Measurements from ENCODE around the gene DENND1A.

DENND1A gene

GRCh38 chr9:123561046-123561445, 368.9 kb downstream of the DENND1A start:
- no peak overlapping the region for H3K4me3 ChIP-seq (ENCODE audit: low read length in 2 of 2)
- H3K23ac ChIP-seq (ENCODE audit: low read depth, low read length, poor library complexity): no peak overlapping the region
- H2AFZ ChIP-seq (ENCODE audit: low read length): no peak overlapping the region
- DNase-seq (ENCODE audit: low spot score): no peak
- H3K79me1 ChIP-seq (ENCODE audit: low read depth, low read length): no peaks in the 10 kb centered on the region
- no peak overlapping the region for H2BK5ac ChIP-seq (ENCODE audit: low read length)
- WGBS, 2 donors (ENCODE audit: extremely low coverage in 2 of 2, insufficient read length in 2 of 2, insufficient replicate concordance in 1 of 2): no CpG with 5 or more reads among the region's 6 CpGs
- H2AK5ac ChIP-seq (ENCODE audit: low read depth, low read length): no peak overlapping the region
- no peak overlapping the region for H3K14ac ChIP-seq (ENCODE audit: low read length)
- no peak overlapping the region for H3K27ac ChIP-seq (replicated peaks; ENCODE audit: low read length)
- H2BK12ac ChIP-seq (ENCODE audit: low read length): no peak overlapping the region
- peaks cover 3 to 7% of the 10 kb centered on the region in 2 donors for H3K4me1 ChIP-seq (ENCODE audit: control insufficient read depth in 2 of 2, insufficient read depth in 1 of 2, low read depth in 1 of 2, low read length in 2 of 2)
- H3K36me3 ChIP-seq (replicated peaks in 1 of 2; ENCODE audit: control insufficient read depth in 2 of 2, insufficient read depth in 2 of 2, low read length in 2 of 2): peaks cover 0 to 3% of the 10 kb centered on the region in 2 donors
- H4K91ac ChIP-seq (ENCODE audit: low read depth, low read length, poor library complexity): no peak overlapping the region
- no peak overlapping the region for H3K4me2 ChIP-seq (ENCODE audit: insufficient read depth, low read length, poor library complexity, severe bottlenecking)
- no peak overlapping the region for H3K4ac ChIP-seq (ENCODE audit: low read length)
- H3K9ac ChIP-seq (ENCODE audit: low read depth, low read length, poor library complexity): no peak overlapping the region
- H4K8ac ChIP-seq (ENCODE audit: low read depth, low read length): no peak overlapping the region
- H3K27me3 ChIP-seq (ENCODE audit: control insufficient read depth in 3 of 3, insufficient read depth in 3 of 3, low read depth in 1 of 3, low read length in 3 of 3): no peaks in the 10 kb centered on the region
- no peak overlapping the region for H3K18ac ChIP-seq (ENCODE audit: low read length)
- H3K9me3 ChIP-seq (replicated peaks in 1 of 2; ENCODE audit: control insufficient read depth in 2 of 2, insufficient read depth in 1 of 2, low read depth in 1 of 2, low read length in 2 of 2): no peaks in the 10 kb centered on the region
- H2BK15ac ChIP-seq (ENCODE audit: low read length): no peak overlapping the region
- no peak overlapping the region for H2BK120ac ChIP-seq (ENCODE audit: low read depth, low read length)

- Histone ChIP-seq H3K18ac (ENCODE audit: low read length) (no peak overlapping the region), H3K4me2 (ENCODE audit: insufficient read depth, low read length, poor library complexity, severe bottlenecking) (no peak overlapping the region), H3K14ac (ENCODE audit: low read length) (no peak overlapping the region), H4K91ac (ENCODE audit: low read depth, low read length, poor library complexity) (no peak overlapping the region), H3K23ac (ENCODE audit: low read depth, low read length, poor library complexity) (no peak overlapping the region), H3K4ac (ENCODE audit: low read length) (no peak overlapping the region), H2AFZ (ENCODE audit: low read length) (no peak overlapping the region), H3K27ac (replicated peaks; ENCODE audit: low read length) (no peak overlapping the region), H2BK5ac (ENCODE audit: low read length) (no peak overlapping the region), H3K79me1 (ENCODE audit: low read depth, low read length) (no peaks in the 10 kb centered on the region), H3K9me3 (replicated peaks in 1 of 2; ENCODE audit: control insufficient read depth in 2 of 2, insufficient read depth in 1 of 2, low read depth in 1 of 2, low read length in 2 of 2) (no peaks in the 10 kb centered on the region), H3K4me1 (ENCODE audit: control insufficient read depth in 2 of 2, insufficient read depth in 1 of 2, low read depth in 1 of 2, low read length in 2 of 2) (peaks cover 3 to 11% of the 10 kb centered on the region in 2 donors), H4K8ac (ENCODE audit: low read depth, low read length) (no peak overlapping the region), H3K4me3 (ENCODE audit: low read length in 2 of 2) (no peak overlapping the region), H3K9ac (ENCODE audit: low read depth, low read length, poor library complexity) (no peak overlapping the region), H2BK12ac (ENCODE audit: low read length) (no peak overlapping the region), H2BK15ac (ENCODE audit: low read length) (no peak overlapping the region), H3K36me3 (replicated peaks in 1 of 2; ENCODE audit: control insufficient read depth in 2 of 2, insufficient read depth in 2 of 2, low read length in 2 of 2) (peaks cover 0 to 4% of the 10 kb centered on the region in 2 donors), H2BK120ac (ENCODE audit: low read depth, low read length) (no peak overlapping the region), H3K27me3 (ENCODE audit: control insufficient read depth in 3 of 3, insufficient read depth in 3 of 3, low read depth in 1 of 3, low read length in 3 of 3) (no peaks in the 10 kb centered on the region), H2AK5ac (ENCODE audit: low read depth, low read length) (no peak overlapping the region)
- no CpG with 5 or more reads among the region's 22 CpGs for WGBS, 2 donors (ENCODE audit: extremely low coverage in 2 of 2, insufficient read length in 2 of 2, insufficient replicate concordance in 1 of 2)
- no peak for DNase-seq (ENCODE audit: low spot score)
Observed at GRCh38 chr9:123556464-123557435, 373.2 kb downstream of the DENND1A start.

GRCh38 chr9:123555646-123556045, 374.3 kb downstream of the DENND1A start:
- no peak overlapping the region for H3K23ac ChIP-seq (ENCODE audit: low read depth, low read length, poor library complexity)
- H4K91ac ChIP-seq (ENCODE audit: low read depth, low read length, poor library complexity): no peak overlapping the region
- peaks cover 0 to 4% of the 10 kb centered on the region in 2 donors for H3K36me3 ChIP-seq (replicated peaks in 1 of 2; ENCODE audit: control insufficient read depth in 2 of 2, insufficient read depth in 2 of 2, low read length in 2 of 2)
- H3K4ac ChIP-seq (ENCODE audit: low read length): no peak overlapping the region
- no peak overlapping the region for H3K9ac ChIP-seq (ENCODE audit: low read depth, low read length, poor library complexity)
- no peak overlapping the region for H3K4me3 ChIP-seq (ENCODE audit: low read length in 2 of 2)
- no peak overlapping the region for H2BK120ac ChIP-seq (ENCODE audit: low read depth, low read length)
- no peak overlapping the region for H2BK5ac ChIP-seq (ENCODE audit: low read length)
- no peaks in the 10 kb centered on the region for H3K9me3 ChIP-seq (replicated peaks in 1 of 2; ENCODE audit: control insufficient read depth in 2 of 2, insufficient read depth in 1 of 2, low read depth in 1 of 2, low read length in 2 of 2)
- no peak overlapping the region for H3K4me2 ChIP-seq (ENCODE audit: insufficient read depth, low read length, poor library complexity, severe bottlenecking)
- no peak overlapping the region for H2AK5ac ChIP-seq (ENCODE audit: low read depth, low read length)
- H3K4me1 ChIP-seq (ENCODE audit: control insufficient read depth in 2 of 2, insufficient read depth in 1 of 2, low read depth in 1 of 2, low read length in 2 of 2): peaks cover 13 to 16% of the 10 kb centered on the region in 2 donors
- no peak overlapping the region for H3K14ac ChIP-seq (ENCODE audit: low read length)
- H3K27me3 ChIP-seq (ENCODE audit: control insufficient read depth in 3 of 3, insufficient read depth in 3 of 3, low read depth in 1 of 3, low read length in 3 of 3): no peaks in the 10 kb centered on the region
- no peak for DNase-seq (ENCODE audit: low spot score)
- no peak overlapping the region for H3K18ac ChIP-seq (ENCODE audit: low read length)
- H2BK15ac ChIP-seq (ENCODE audit: low read length): no peak overlapping the region
- no peak overlapping the region for H2AFZ ChIP-seq (ENCODE audit: low read length)
- H4K8ac ChIP-seq (ENCODE audit: low read depth, low read length): no peak overlapping the region
- H3K27ac ChIP-seq (replicated peaks; ENCODE audit: low read length): no peak overlapping the region
- no peaks in the 10 kb centered on the region for H3K79me1 ChIP-seq (ENCODE audit: low read depth, low read length)
- H2BK12ac ChIP-seq (ENCODE audit: low read length): no peak overlapping the region
- no CpG with 5 or more reads among the region's 3 CpGs for WGBS, 2 donors (ENCODE audit: extremely low coverage in 2 of 2, insufficient read length in 2 of 2, insufficient replicate concordance in 1 of 2)

- H2BK12ac ChIP-seq (ENCODE audit: low read length): no peak overlapping the region
- peak overlapping the region; percentile 79 for H3K18ac ChIP-seq (ENCODE audit: low read length)
- H3K4me2 ChIP-seq (ENCODE audit: insufficient read depth, low read length, poor library complexity, severe bottlenecking): no peak overlapping the region
- H3K36me3 ChIP-seq (replicated peaks in 1 of 2; ENCODE audit: control insufficient read depth in 2 of 2, insufficient read depth in 2 of 2, low read length in 2 of 2): peaks cover 0 to 4% of the 10 kb centered on the region in 2 donors
- H3K14ac ChIP-seq (ENCODE audit: low read length): peak overlapping the region; percentile 59
- H2AFZ ChIP-seq (ENCODE audit: low read length): no peak overlapping the region
- no peak for DNase-seq (ENCODE audit: low spot score)
- H3K27ac ChIP-seq (replicated peaks; ENCODE audit: low read length): no peak overlapping the region
- no peak overlapping the region for H4K91ac ChIP-seq (ENCODE audit: low read depth, low read length, poor library complexity)
- no peak overlapping the region for H4K8ac ChIP-seq (ENCODE audit: low read depth, low read length)
- no peak overlapping the region for H3K9ac ChIP-seq (ENCODE audit: low read depth, low read length, poor library complexity)
- no peaks in the 10 kb centered on the region for H3K27me3 ChIP-seq (ENCODE audit: control insufficient read depth in 3 of 3, insufficient read depth in 3 of 3, low read depth in 1 of 3, low read length in 3 of 3)
- no peak overlapping the region for H3K4ac ChIP-seq (ENCODE audit: low read length)
- H2AK5ac ChIP-seq (ENCODE audit: low read depth, low read length): peak overlapping the region; percentile 93
- H3K23ac ChIP-seq (ENCODE audit: low read depth, low read length, poor library complexity): no peak overlapping the region
- peaks cover 23 to 26% of the 10 kb centered on the region in 2 donors for H3K4me1 ChIP-seq (ENCODE audit: control insufficient read depth in 2 of 2, insufficient read depth in 1 of 2, low read depth in 1 of 2, low read length in 2 of 2)
- H3K9me3 ChIP-seq (replicated peaks in 1 of 2; ENCODE audit: control insufficient read depth in 2 of 2, insufficient read depth in 1 of 2, low read depth in 1 of 2, low read length in 2 of 2): no peaks in the 10 kb centered on the region
- no peak overlapping the region for H2BK120ac ChIP-seq (ENCODE audit: low read depth, low read length)
- H2BK5ac ChIP-seq (ENCODE audit: low read length): no peak overlapping the region
- WGBS, 2 donors (ENCODE audit: extremely low coverage in 2 of 2, insufficient read length in 2 of 2, insufficient replicate concordance in 1 of 2): no CpG with 5 or more reads among the region's 5 CpGs
- no peak overlapping the region for H2BK15ac ChIP-seq (ENCODE audit: low read length)
- no peaks in the 10 kb centered on the region for H3K79me1 ChIP-seq (ENCODE audit: low read depth, low read length)
- no peak overlapping the region for H3K4me3 ChIP-seq (ENCODE audit: low read length in 2 of 2)
Observed at GRCh38 chr9:123552530-123552929, 377.4 kb downstream of the DENND1A start.

All from neuronal stem cell (in vitro differentiated cells).